HG03432 (cell line): ENCODE results near the gene DNAJB12.
"Not testable (repeated sequence)": the region's sequence is repeated elsewhere in the genome, so short reads cannot be mapped to it uniquely, and the experiment has no call there.

Experiments
- ATAC-seq: cut with Tn5 transposase; IDR thresholded peaks from one replicate; pipeline ENCODE4 v1.9.1; 2021; ENCODE audit warnings: mild to moderate bottlenecking, moderate library complexity; ENCODE audit not compliant: unreplicated experiment

The DNAJB12 gene

GRCh38 chr10:72355214-72355555 lies 466 bp upstream of the DNAJB12 start:
- no peak for ATAC-seq

- no peak for ATAC-seq
Measured at GRCh38 chr10:72353965-72354355, 759 bp downstream of the DNAJB12 start.

GRCh38 chr10:72353028-72353964 lies 1.4 kb downstream of the DNAJB12 start:
- no peak for ATAC-seq

DNA sequence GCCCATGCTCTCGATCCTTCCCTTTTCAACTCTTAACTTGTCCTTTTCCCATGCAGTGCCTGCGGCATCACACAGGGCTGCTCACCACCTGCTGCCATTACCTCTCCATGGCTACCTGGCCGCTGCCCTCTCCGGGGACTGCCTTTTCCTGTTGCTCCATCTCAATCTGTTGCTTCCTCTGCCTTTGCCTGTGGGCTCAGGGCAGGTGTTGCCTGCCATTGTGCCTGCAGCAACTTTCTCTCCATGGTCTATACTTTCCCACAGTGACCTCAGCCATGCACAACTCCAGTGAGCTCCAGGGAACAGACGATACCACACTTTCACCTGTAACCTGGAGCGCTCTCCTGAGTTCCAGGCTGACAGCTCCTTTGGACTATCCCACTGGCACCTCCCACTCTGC lies 3.2 kb downstream of the DNAJB12 start:
- no peak for ATAC-seq

DNA sequence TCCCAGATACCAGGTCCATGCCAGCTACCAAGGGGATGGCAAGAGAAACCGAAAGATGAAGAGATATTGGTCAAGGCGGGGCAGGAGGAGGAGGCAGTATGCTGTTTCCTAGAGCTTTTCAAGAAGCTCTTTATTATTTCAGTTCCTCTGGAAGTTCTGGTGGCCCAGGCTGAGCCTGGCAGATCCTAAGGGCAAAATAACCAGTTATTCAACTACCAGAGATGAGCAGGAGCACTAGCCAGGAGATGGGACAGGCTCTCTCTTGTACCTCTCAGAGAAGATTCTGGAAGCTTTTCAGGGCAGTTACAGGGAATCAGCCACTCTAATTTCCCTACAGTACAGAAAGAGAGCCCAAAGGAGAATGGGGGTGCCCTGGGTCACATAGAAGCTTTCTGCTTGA lies 5.3 kb downstream of the DNAJB12 start:
- ATAC-seq: no peak

- no peak for ATAC-seq
Measured at GRCh38 chr10:72348282-72348681, 6.4 kb downstream of the DNAJB12 start.

- not testable (repeated sequence) for ATAC-seq
Measured at GRCh38 chr10:72346117-72346516, 8.6 kb downstream of the DNAJB12 start.

DNA sequence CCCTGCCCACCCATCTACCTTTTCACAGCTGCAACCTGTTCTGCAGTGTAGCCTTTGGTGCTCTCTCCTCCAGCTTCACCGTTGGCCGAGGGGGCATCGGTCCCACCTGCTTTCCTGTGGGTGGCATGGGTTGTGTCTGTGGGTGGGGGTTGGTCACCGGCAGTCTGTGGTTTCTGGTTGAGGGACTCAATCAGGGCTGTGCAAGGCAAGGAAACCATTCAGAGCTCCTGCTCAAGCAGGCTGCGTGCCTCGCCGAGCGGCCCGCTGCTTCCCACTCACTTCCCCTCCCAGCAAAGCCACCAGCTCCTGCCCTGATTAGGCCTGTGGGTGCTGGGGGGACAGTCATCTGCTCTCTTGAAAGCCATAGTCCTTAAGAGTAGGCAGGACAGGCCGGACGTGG lies 9.8 kb downstream of the DNAJB12 start:
- ATAC-seq: peak; percentile 45

GRCh38 chr10:72342911-72343310 lies 11.8 kb downstream of the DNAJB12 start:
- ATAC-seq: no peak

DNA sequence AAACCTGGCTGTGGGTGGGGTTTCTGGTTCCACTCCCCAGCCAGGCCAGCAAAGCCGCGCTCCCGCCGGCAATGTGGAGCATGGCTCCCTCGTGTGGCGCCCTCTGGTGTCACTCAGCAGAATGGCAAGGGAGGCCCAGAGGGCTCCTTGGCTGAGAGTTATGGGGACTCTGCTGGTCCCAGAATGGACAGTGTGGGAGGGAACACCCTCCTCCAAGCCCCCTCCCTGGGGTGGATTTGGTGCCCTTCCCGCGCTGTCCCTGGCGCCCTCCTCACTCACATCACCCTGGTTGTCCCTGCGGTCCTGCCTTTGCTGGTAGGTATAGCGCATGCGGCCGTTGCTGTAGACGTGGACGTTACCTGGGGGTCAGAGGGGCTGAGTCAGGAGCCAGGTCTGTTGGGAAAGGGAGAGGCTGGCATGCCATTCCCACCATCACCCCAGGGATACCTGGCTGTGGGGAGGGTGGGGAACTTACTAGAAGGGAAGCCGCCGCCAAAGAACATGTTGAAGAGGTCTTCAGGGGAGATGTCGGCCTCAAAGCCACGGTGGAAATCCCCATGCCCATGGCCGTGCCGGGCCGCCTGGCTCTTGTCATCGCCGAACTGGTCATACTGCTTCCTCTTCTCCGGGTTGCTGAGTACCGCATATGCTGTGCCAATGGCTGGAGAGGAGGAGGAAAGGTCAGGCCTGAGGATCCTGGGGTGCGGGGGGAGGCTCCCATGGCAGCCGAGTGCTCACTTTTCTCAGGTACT lies 14.0 kb downstream of the DNAJB12 start:
- peak; percentile 28 for ATAC-seq

DNA sequence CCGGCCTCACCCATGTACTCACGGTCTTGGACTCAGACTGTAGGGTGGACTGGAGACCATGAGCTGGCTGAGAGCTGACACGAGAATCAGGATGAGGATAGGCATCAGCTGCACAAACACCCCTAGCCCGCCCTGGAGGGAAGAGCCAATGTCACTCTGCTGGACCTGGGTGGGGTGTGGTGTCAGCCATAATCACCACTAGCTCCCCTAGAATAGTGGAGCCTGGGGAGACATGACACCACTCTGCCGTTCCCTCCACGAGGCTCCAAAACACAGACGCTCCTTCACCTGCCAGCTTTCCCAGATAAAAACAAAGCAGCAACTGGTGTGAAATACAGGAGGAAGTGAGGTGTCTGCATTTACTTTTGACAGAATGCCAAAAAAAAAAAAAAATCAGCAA lies 16.5 kb downstream of the DNAJB12 start:
- ATAC-seq: no peak

- no peak for ATAC-seq
Measured at GRCh38 chr10:72337722-72338121, 17.0 kb downstream of the DNAJB12 start.

- ATAC-seq: no peak
Measured at GRCh38 chr10:72337039-72337629, 17.6 kb downstream of the DNAJB12 start.

GRCh38 chr10:72336259-72337038 lies 18.3 kb downstream of the DNAJB12 start:
- no peak for ATAC-seq

DNA sequence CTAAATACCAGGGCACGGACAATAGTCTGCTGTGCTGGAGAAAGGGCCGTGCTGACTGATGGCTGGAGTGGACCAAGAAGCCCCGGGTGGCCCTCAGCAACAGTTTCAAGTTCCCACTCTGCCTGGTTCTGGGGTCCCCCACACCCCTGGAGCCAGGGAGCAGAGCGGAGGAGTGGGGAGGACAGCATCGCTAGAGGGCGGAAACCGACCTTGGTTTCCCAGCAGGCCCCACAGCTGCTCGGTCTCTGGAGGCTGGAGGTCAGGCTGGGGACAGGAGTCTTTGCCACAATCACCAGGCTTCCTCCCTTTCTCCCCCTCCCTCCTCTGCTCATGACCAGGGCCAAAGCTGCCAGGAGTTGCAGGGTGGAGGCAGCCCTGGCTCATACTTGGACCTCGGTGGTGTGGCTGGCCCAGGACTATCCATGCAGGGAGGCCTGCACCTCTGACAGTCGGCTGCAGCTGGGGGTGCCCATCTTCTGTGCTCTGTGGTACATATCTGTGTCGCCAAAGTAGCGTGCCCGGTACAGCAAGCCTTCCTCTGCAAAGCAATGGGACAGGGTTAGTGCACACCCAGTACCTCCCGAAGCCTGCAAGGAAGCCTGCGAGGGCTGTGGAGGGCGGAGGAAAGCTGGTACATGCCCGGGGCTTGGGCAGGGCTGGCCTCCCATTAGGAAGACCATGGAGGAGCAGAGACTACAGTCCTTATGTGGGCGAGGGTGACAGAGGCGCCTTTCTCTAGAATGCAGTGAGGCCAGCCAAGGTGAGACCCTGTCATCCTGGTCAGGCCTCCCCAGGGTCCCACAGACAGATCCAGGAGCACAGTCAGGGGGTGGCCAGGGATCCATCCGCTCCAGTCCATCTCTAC lies 19.1 kb downstream of the DNAJB12 start:
- ATAC-seq: peak; percentile 43

- ATAC-seq: peak; percentile 66
Measured at GRCh38 chr10:72334825-72335393, 19.8 kb downstream of the DNAJB12 start.

DNA sequence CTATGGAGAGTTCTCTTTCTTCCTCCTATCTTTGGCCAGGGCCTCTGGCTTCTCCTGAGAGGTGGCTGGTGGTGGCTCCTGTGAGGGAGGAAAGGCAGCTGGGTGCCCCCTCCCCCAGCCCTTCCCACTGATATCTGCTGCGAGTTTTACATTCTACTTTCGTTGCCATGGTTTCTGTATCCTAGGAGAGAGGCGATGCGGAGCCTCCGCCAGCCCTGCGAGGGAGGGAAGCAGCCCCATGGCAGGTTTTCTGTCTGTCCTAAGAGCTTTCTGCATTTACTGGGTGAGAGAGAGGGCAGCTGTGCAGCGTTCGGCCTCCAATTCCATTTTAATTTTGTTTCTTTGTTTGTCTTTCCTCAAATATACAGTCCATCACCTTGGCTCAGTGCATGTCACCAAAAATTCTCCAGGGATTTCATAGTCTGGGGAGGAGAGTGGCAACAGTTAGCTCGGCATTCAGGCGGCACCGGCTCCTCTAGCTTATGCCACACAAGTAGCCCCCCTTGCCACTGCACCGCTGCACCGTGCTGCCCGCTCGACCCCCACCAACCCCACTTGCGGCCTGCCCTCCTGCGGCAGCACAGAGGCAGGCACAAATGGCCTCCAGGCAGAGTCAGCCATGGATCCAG lies 20.4 kb downstream of the DNAJB12 start:
- no peak for ATAC-seq

GRCh38 chr10:72333112-72334015 lies 21.4 kb downstream of the DNAJB12 start:
- ATAC-seq: no peak
